ENCODE data around the gene ADAMTS8.
"Not testable (repeated sequence)": the region's sequence is repeated elsewhere in the genome, so short reads cannot be mapped to it uniquely, and the experiment has no call there.

ADAMTS8 gene

DNA sequence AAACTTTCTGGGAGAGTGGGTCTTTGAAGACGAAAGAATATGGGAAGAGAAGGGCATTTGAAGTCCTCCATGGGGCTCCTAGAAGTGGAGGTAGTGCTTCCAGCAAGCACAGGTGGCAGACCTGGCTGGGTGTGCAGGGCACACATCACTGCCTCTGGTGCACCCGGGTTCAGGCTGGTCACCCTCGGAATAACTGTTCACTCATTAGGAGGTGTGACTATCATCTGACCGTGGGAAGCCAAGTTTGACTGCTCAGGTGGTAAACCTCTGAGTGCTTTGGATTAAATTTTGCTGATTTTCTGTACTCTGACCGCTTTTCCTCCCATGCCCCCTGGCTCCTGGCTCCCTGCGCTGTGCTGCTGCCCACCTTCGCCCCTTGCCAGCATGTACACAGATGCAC is 31.1 kb upstream of the ADAMTS8 start:
- no peak for FAIRE-seq

- no peak for FAIRE-seq
Observed at GRCh38 chr11:130458410-130458729, 30.0 kb upstream of the ADAMTS8 start.

DNA sequence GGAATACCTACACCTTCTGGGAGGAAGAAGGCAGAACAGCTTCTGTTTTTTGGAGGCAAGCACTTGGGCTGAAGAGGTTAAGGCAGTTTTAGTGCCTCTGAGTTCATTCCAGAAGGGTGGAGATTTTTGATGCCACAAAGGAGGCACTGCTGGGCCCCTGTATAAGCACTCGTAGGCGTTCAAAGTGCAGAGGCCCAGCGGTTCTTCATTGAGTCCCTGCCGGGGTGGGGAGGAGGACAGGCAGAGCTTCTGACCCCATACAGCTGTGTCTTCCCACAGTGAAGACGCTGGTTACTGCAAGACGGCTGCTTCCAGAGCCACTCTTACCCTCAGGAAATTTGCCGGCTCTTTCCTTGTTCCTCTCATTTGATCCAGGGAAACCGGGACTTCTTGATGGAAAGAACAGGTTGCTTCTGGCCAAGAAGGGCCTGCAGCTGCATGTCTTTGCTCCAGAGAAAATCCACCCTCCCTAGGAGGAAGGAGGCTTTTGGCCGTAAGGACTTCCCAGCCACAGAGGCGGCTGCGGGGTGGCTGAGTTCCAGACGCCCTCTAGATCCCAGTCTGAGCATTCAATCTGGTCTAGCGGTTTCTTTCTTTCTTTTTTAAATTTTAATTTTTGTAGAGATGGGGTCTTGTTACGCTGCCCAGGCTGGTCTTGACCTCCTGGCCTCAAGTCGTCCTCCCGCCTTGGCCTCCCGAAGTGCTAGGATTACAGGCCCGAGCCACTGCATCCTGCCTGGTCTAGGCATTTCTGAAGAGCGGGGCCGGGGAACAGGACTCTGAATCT is 29.4 kb upstream of the ADAMTS8 start:
- no peak for FAIRE-seq

DNA sequence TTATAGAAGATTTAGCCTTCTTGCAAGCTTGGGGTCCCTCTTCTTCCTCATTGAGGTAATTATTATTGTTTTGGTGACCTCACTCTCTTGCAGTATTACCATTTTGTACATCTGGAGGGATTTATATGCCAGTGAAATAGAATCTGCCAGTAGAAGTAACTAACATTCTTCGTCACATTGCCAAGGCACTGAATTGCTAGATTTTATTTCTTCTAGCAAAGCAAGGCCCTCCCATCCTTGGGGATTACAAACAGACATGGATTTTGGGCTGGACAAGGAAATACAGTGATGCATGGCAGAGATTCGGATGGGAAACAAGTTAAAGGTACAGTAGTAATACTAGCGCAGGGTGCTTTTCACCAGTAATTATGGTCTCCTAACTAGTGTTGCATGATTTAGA is 27.9 kb upstream of the ADAMTS8 start:
- FAIRE-seq: no peak

DNA sequence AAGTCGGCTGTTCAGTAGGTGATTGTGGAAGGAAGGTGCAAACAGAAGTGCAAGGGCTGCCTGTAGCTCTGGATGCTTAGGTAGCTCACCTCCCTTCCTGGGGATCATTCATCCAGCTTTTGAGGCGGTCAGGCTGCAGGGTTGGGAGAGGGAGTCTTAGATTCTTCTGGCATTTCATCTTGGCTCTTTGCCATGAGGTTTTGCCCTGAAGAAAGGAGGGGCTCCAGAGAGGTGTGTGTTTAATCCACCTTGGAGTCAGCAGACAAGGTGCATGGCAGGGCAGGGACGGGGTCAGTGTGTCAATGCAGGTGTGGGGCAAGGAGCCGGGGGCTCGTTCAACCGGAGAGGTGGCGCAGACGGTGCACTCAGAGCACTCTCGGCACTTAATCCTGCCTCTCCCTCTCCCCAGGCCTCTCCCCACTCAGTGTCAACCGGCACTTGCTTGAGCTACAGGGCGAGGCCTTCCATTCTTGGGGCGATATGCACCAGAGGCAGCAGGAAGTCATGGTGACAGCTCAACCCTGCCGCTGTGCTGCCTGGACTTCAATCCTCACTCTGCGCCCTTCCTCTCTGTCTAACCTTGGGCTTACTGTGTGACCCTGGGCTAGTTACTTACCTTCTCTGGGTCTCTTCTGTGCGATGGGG is 27.2 kb upstream of the ADAMTS8 start:
- FAIRE-seq: no peak

DNA sequence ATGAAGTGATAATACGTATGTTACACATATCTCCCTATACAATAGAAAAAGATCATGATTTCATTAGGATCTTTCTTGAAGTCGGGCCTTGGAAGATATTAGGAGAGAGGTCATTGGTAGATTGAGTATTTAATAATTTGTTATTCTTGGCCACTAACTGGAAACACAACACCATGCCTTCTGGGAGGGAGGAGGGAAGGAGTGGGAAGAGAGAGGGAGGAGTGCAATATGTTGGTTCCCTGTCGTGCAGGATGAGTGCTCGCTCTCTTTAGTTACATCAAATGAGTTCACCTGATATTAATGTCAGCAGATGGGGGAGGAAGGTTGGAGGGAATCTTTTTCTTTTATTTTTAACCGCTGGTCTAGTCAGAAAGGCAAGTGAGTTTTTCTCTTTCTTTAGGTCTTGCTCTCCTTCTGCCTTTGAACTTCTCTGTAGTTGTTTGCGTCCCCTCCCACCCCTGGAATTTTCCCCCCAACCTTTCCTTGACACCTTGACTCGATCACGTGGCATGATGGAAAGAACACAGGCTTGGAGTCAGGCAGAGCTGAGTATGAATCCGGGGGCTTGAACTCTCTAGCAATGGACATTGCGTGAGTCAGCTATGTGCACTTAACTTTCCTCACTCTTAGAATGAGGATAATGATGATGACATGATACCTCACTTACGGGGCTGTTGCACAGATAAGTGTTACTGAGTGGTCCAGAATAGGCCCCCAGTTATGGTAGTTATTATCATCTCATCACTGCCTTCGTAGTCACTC is 26.3 kb upstream of the ADAMTS8 start:
- FAIRE-seq: no peak

GRCh38 chr11:130452940-130453339 is 24.5 kb upstream of the ADAMTS8 start:
- FAIRE-seq: no peak

DNA sequence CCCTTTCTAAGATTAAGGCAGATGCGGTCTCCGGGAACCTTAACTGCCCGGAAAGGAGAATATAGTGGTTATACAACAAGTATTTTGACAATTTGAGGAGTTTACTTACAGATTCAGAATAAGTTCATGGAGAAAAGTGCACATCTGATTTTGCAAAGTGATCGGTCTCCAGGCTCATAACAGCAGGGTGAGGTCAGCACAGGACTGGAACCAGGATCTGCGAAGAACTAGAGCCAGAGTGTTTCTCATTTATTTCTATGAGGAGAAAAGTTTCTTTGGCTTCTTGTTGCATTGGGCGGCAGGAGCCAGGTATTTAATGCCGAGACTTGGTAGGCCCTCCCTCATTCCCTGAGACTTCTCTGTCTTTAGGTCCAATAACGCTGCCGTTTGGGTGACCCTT is 23.8 kb upstream of the ADAMTS8 start:
- FAIRE-seq: no peak

GRCh38 chr11:130451231-130452019 is 23.0 kb upstream of the ADAMTS8 start:
- FAIRE-seq: no peak

DNA sequence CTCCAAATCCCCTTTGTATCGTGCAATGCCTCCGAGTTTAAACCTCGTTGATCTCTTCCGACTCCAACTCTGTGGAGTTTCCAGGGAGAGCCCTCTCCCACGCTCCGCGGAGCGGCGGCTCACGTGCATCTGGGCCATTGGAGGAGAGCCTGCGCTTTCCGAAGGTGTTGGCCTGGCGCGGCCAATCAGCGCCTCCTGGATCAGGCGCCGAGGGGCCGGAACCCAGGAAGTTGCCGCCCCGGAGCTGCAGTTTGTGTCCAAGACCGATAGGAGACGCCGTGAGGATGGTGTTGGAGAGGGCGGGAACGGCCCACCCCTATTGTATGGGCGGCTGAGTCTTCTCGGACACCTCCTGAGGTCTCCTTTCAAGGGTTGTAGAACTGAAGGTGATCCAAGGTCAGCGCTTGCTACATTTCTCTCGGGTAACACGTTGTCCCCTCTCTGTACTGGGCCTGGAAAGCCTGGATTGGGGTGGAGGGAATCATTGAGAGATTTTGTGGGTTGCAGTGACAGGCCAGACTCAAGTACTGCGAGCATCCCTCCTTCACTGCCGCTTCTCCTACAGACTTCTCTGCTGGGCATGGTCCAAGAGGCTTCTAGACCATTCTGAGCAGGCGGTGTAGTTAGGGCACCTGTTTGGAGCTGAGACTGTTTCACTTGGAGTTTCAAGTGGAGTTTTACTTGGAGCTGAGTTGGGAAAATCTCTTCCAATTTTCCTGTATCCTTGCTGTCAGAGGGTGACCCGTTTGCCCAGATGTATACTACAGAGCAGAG is 21.8 kb upstream of the ADAMTS8 start:
- FAIRE-seq: no peak

DNA sequence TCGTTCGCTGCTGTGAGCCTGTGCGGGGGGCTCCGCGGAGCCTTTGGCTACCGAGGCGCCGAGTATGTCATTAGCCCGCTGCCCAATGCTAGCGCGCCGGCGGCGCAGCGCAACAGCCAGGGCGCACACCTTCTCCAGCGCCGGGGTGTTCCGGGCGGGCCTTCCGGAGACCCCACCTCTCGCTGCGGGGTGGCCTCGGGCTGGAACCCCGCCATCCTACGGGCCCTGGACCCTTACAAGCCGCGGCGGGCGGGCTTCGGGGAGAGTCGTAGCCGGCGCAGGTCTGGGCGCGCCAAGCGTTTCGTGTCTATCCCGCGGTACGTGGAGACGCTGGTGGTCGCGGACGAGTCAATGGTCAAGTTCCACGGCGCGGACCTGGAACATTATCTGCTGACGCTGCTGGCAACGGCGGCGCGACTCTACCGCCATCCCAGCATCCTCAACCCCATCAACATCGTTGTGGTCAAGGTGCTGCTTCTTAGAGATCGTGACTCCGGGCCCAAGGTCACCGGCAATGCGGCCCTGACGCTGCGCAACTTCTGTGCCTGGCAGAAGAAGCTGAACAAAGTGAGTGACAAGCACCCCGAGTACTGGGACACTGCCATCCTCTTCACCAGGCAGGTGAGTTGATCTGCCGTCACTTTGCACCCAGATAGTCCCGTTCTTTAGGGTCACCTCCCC is 21.0 kb upstream of the ADAMTS8 start:
- FAIRE-seq: no peak

DNA sequence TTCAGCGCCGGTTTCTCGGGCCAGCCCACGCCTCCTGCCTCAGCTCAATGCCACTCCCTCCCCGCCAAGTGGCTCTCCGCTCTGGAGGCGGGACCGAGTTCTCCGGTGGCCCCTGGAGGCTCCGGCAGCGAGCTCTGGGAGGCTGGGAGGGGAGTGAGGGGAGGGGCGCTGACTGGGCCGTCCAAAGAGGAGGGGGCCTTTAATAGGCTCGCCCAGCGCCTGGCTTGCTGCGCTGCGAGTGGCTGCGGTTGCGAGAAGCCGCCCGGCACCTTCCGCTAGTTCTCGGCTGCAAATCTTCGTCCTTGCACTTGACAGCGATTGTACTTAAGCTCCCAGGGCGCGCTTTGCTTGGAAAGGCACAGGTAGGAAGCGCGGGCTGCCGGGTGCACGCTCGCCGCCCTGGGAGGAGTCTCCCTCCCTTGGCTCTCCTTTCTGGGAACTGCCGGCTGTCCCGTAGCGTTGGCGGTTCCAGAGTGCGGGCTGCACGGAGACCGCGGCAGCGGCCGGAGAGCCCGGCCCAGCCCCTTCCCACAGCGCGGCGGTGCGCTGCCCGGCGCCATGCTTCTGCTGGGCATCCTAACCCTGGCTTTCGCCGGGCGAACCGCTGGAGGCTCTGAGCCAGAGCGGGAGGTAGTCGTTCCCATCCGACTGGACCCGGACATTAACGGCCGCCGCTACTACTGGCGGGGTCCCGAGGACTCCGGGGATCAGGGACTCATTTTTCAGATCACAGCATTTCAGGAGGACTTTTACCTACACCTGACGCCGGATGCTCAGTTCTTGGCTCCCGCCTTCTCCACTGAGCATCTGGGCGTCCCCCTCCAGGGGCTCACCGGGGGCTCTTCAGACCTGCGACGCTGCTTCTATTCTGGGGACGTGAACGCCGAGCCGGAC is 20.3 kb upstream of the ADAMTS8 start, which contains the start of gene ADAMTS15:
Gene ADAMTS15 (plus strand): TSS at position 230 of the 894 bp plus-strand sequence. CDS start 329 bp downstream, at position 559.
- no peak for FAIRE-seq

- no peak for FAIRE-seq
Observed at GRCh38 chr11:130448039-130448415, 19.6 kb upstream of the ADAMTS8 start.

GRCh38 chr11:130445788-130446187 is 17.4 kb upstream of the ADAMTS8 start:
- FAIRE-seq: no peak

DNA sequence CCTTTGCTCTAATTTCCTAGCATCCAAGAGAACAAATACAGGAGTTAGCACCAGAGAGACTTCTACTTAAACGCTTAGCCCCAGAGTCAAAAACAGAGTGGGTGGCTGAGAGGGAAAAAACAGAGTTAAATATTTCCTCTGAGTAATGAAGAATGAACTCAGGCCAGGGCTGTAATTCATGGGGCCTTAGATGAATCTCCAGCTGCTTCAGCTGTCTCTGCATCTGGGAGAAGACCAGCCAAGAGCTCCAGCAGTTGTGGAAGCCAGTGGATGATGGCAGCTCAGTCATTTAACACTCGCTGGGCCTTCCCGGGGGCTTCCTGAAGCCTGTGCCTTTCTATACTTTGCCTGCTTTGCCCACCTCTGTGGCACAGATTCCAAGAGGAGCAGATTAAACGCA is 14.3 kb upstream of the ADAMTS8 start:
- no peak for FAIRE-seq

GRCh38 chr11:130441719-130442118 is 13.3 kb upstream of the ADAMTS8 start:
- no peak for FAIRE-seq

GRCh38 chr11:130439876-130440275 is 11.5 kb upstream of the ADAMTS8 start:
- FAIRE-seq: no peak

DNA sequence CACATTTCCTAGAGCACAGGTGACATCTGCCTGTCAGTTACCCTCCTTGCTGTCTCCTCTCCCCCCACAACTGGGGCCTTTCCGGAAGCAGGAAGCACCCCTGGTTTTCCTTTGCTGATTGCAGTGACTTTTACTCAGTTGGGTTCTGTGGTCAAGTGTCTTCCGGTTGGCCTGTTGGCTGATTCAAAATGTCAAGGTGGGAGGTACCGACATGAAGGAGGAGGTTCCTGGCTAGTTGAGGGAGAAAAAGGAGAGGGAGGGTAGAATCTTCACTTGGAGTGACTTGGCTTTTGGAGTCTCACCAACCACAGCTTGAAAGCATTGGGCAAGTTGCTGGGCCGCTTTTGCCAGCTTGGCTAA is 10.7 kb upstream of the ADAMTS8 start:
- no peak for FAIRE-seq

DNA sequence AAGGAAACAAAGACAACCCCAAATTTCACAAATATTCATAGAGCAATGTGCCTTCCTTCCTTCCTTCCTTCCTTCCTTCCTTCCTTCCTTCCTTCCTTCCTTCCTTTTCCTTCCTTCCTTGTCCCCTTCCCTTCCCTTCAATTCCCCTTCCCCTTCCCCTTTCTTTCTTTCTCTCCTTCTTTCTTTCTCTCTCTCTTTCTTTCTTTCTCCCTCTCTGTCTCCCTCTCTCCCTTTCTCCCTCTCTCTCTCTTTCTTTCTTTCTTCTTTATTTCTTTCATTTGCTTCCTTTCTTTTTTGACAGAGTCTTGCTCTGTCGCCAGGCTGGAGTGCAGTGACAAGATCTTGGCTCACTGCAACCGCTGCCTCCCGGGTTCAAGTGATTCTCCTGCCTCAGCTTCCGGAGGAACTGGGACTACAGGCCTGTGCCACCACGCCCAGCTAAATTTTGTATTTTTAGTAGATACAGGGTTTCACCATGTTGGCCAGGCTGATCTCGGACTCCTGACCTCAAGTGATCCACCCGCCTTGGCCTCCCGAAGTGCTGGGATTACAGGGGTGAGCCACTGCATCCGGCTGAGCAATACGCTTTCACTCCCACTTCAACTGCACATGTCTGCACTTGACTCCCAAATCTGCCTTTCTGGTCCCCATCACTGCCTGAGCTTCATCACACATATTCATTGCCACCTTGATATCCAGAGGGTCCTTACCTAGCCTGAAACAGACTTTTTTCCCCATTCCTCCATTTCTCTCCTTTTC is 10.2 kb upstream of the ADAMTS8 start:
- FAIRE-seq: not testable (repeated sequence)

DNA sequence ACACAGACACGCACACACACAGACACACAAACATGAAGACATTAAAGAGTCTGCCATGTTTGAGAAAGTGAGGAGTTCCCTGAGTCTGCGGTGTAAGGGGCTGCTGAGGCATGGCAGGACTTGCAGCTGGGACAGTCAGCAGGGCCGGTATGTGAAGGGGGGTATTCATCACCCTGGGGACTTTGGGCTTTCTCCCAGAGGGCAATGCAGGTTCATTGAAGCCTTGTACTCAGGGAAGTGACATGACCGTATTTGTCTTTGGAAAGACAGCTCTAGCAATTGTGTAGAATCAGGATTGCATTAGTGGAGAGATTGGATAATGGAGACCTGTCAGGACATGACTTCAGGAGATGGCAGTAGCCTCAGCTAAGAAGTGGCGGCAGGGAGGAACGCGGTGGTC is 9.4 kb upstream of the ADAMTS8 start:
- no peak for FAIRE-seq

Data from islet of Langerhans (tissue), 1 donor.